Neural crest cell (in vitro differentiated cells): ENCODE data around the gene PPID. TPM values are rescaled to one million over a fixed set of nuclear protein-coding genes. Genes with fewer than 3 reads are reported as not detected.

Experiments used
- DNase-seq: peaks from one replicate; pipeline ENCODE4 v3.0.0; 2021; ENCODE audit warnings: low read depth, mixed read lengths, low spot score
- H3K27ac Mint-ChIP-seq: one replicate; pipeline ENCODE4 v1.8.0; 2021; ENCODE audit warnings: mild to moderate bottlenecking, mixed read lengths; ENCODE audit not compliant: unreplicated experiment
- H3K27me3 Mint-ChIP-seq: 2 replicates; pipeline ENCODE4 v1.8.0; 2021; ENCODE audit warnings: low read depth, mild to moderate bottlenecking, mixed read lengths
- H3K36me3 Mint-ChIP-seq: 2 replicates; pipeline ENCODE4 v1.8.0; 2021; ENCODE audit warnings: low read depth, mild to moderate bottlenecking, mixed read lengths
- H3K4me1 Mint-ChIP-seq: 2 replicates; pipeline ENCODE4 v1.8.0; 2021; ENCODE audit warnings: mixed read lengths
- H3K4me3 Mint-ChIP-seq: one replicate; pipeline ENCODE4 v1.8.0; 2021; ENCODE audit warnings: mild to moderate bottlenecking, mixed read lengths
- H3K9me3 Mint-ChIP-seq: 2 replicates; pipeline ENCODE4 v1.8.0; 2021; ENCODE audit warnings: mixed read lengths
- total RNA-seq: library from RNA; stranded (reverse); gene quantifications from 2 replicates; pipeline ENCODE4 v1.2.1, GENCODE V29; 2021
- TF ChIP-seq, protein P1 (sequence below): fragments of 200-600 bp; sonication (generic); conservative IDR thresholded peaks from 2 replicates; pipeline ENCODE4 v1.5.0; 2021; ENCODE audit warnings: antibody characterized with exemption, mild to moderate bottlenecking

The PPID gene
- total RNA-seq, 1 donor from 2014 or later = 38.5 TPM

DNA sequence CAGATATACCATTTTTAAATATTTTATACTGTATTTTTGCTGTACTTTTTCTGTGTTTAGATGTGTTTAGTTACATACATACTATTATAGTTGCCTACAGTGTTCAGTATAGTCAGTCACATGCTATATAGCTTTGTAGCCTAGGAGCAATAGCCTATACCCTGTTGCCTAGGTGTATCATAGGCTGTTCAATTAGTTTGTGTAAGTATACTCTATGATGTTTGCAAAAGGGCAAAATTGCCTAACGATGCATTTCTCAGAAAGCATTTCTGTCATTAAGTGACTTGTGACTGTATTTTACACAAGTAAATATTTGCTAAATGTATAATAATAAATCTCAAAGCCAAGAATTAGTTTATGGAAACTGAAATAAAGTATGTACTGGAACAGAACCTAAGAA is 41.6 kb downstream of the PPID start:
- no peak overlapping the region for H3K27ac Mint-ChIP-seq
- no peak for DNase-seq
- H3K27me3 Mint-ChIP-seq = no peaks in the 10 kb centered on the region
- H3K9me3 Mint-ChIP-seq = no peaks in the 10 kb centered on the region
- no peaks in the 10 kb centered on the region for H3K4me1 Mint-ChIP-seq
- H3K36me3 Mint-ChIP-seq = peaks cover 4% of the 10 kb centered on the region
- TF ChIP-seq, protein P1, sequence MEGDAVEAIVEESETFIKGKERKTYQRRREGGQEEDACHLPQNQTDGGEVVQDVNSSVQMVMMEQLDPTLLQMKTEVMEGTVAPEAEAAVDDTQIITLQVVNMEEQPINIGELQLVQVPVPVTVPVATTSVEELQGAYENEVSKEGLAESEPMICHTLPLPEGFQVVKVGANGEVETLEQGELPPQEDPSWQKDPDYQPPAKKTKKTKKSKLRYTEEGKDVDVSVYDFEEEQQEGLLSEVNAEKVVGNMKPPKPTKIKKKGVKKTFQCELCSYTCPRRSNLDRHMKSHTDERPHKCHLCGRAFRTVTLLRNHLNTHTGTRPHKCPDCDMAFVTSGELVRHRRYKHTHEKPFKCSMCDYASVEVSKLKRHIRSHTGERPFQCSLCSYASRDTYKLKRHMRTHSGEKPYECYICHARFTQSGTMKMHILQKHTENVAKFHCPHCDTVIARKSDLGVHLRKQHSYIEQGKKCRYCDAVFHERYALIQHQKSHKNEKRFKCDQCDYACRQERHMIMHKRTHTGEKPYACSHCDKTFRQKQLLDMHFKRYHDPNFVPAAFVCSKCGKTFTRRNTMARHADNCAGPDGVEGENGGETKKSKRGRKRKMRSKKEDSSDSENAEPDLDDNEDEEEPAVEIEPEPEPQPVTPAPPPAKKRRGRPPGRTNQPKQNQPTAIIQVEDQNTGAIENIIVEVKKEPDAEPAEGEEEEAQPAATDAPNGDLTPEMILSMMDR = no peak
- no peak overlapping the region for H3K4me3 Mint-ChIP-seq

DNA sequence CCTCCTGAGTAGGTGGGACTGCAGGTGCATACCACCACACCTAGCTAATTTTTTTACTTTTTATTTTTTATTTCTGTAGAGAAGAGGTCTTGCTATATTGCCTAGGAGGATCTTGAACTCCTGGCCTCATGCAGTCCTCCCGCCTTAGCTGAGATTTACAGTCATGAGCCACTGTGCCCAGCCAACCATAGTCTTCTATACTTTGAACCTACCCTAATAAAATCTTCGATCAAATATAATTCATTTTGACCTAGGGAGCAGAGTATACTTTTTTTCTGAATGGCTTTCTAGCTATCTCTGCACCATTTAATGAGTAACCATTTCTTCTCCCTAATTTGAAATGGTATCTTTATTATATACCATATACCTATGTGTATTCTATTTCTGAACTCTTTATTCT is 44.4 kb downstream of the PPID start:
- Mint-ChIP-seq H3K27ac (no peak overlapping the region), H3K36me3 (no peaks in the 10 kb centered on the region), H3K4me1 (peaks cover under 1% of the 10 kb centered on the region), H3K9me3 (no peaks in the 10 kb centered on the region), H3K4me3 (no peak overlapping the region), H3K27me3 (no peaks in the 10 kb centered on the region)
- TF ChIP-seq, protein P1 = no peak
- DNase-seq = no peak

DNA sequence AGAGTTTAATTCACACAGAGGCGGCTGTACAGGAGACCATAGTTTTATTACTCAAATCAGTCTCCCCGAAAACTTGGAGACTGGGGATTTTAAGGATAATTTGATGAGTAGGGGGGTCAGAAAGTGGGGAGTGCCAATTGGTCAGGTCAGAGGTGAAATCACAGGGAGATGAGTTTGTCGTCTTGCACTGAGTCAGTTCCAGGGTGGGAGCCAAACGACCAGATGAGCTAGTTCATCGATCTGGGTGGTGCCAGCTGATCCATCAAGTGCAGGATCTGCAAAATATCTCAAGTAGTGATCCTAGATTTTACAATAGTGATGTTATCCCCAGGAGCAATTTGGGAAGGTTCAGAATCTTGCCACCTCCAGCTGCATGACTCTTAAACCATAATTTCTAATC is 47.1 kb downstream of the PPID start:
- TF ChIP-seq, protein P1 = no peak
- no peaks in the 10 kb centered on the region for H3K9me3 Mint-ChIP-seq
- H3K36me3 Mint-ChIP-seq = no peaks in the 10 kb centered on the region
- no peak for DNase-seq
- H3K4me3 Mint-ChIP-seq = no peak overlapping the region
- no peak overlapping the region for H3K27ac Mint-ChIP-seq
- no peaks in the 10 kb centered on the region for H3K27me3 Mint-ChIP-seq
- H3K4me1 Mint-ChIP-seq = peaks cover 14% of the 10 kb centered on the region

DNA sequence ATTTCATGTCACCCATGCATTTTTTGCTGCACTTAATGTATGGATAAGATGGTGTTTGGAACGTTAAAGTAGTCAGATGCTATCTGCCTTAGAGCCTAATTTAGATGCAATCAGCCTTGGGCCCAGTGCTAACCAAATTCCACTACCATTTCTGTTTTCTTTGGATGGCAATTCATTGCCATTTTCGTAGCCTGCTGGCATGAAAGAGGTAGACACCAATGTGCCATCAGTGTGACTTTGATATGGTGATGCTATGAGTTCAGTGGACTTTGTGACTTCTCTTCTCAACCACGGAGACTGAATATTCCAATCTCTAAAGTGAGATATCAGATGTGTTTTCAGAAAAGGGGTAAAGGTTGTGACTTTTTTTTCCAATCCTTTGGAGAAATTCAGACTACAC is 49.6 kb downstream of the PPID start:
- H3K4me3 Mint-ChIP-seq = no peak overlapping the region
- DNase-seq = no peak
- H3K36me3 Mint-ChIP-seq = peaks cover 5% of the 10 kb centered on the region
- no peaks in the 10 kb centered on the region for H3K9me3 Mint-ChIP-seq
- H3K4me1 Mint-ChIP-seq = peaks cover 30% of the 10 kb centered on the region
- H3K27me3 Mint-ChIP-seq = no peaks in the 10 kb centered on the region
- H3K27ac Mint-ChIP-seq = no peak overlapping the region
- TF ChIP-seq, protein P1 = no peak

DNA sequence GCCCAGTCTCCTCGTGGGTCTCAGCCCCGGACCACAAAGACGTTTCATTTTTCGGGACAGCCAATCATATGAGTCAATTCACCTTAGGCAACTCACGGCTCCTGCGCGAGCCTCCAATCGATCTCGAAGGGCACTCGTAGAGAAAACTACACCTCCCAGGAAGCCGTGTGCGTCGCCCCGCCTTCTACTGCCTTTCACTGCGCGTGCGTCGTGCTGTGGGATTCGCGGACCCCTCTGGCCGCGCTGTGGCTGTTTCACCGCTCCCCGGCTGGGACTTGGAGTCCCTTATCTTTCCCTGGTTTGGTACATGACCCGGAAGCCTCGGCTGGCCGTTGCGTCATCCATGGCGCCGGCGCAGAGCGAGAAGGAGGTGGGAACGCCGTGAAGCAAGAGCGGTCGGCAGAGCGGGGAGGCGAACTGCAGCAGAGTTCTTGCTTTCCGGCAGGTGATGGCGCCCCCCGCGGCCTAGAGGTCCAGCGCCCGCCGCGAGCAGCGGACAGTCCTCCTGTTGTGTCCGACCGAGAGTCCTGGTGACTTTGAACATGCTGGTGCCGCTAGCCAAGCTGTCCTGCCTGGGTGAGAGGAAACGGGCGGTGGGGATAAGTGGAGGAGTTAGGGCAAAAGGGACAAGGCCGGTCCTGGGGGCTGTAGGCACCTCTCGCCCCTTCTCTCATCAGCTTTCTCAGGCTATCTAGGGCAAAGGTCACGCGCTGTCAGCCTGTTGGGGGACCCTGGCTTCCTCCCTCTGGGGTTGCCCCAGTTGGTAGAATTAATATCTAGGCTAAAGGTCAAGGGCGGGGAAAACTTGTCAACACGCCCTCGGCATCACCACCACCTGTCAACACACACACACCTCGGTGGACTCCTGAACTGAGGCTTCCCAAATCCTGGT is 51.0 kb downstream of the PPID start, which contains the start of gene ETFDH:
TSS of gene ETFDH (plus strand) at position 382 of the 892 bp plus-strand sequence. CDS start at position 543, 161 bp downstream.
- peaks cover 7% of the 10 kb centered on the region for H3K36me3 Mint-ChIP-seq
- peaks cover 34% of the 10 kb centered on the region for H3K4me1 Mint-ChIP-seq
- DNase-seq = peak; percentile 93
- H3K27me3 Mint-ChIP-seq = no peaks in the 10 kb centered on the region
- H3K4me3 Mint-ChIP-seq = peak within 1 kb of the TSS; percentile 97
- H3K27ac Mint-ChIP-seq = peak within 1 kb of the TSS; percentile 99
- no peaks in the 10 kb centered on the region for H3K9me3 Mint-ChIP-seq
- TF ChIP-seq, protein P1 = peak; percentile 72
